ENCODE measurements around the gene PPID.

PPID gene

GRCh38 chr4:158682066-158682465 lies 41.1 kb downstream of the PPID start:
- no peak for TF ChIP-seq CTCF (IDR thresholded peaks at IDR 0.05; ENCODE audit: control extremely low read depth, extremely low read depth, low read depth, missing control alignments)
- POLR2A ChIA-PET: no interaction called here
- DNase-seq (ENCODE audit: extremely low spot score): no peak
- CTCF ChIA-PET: interaction anchor here (0.7 kb wide), 1 partner anchor 10 kb away, joined by 3 read pairs; no protein-coding TSS in a partner anchor

- ChIA-PET POLR2A (no interaction called here), CTCF (interaction anchor here (1.1 kb wide), 1 partner anchor 34 kb away, joined by 4 read pairs; no protein-coding TSS in a partner anchor)
- DNase-seq (ENCODE audit: extremely low spot score): no peak
- no peak for TF ChIP-seq CTCF (IDR thresholded peaks at IDR 0.05; ENCODE audit: control extremely low read depth, extremely low read depth, low read depth, missing control alignments)
These were observed 41.6 kb downstream of the PPID start for GRCh38 chr4:158681629-158682028.

GRCh38 chr4:158678767-158679166 lies 44.4 kb downstream of the PPID start:
- CTCF ChIA-PET: no interaction called here
- DNase-seq (ENCODE audit: extremely low spot score): no peak
- POLR2A ChIA-PET: no interaction called here
- TF ChIP-seq CTCF (IDR thresholded peaks at IDR 0.05; ENCODE audit: control extremely low read depth, extremely low read depth, low read depth, missing control alignments): no peak

GRCh38 chr4:158676076-158676475 lies 47.1 kb downstream of the PPID start:
- POLR2A ChIA-PET: no interaction called here
- TF ChIP-seq CTCF (IDR thresholded peaks at IDR 0.05; ENCODE audit: control extremely low read depth, extremely low read depth, low read depth, missing control alignments): no peak
- no peak for DNase-seq (ENCODE audit: extremely low spot score)
- CTCF ChIA-PET: no interaction called here

- TF ChIP-seq CTCF (IDR thresholded peaks at IDR 0.05; ENCODE audit: control extremely low read depth, extremely low read depth, low read depth, missing control alignments): no peak
- CTCF ChIA-PET: interaction anchor here (0.7 to 0.8 kb wide), 2 partner anchors 28 to 55 kb away, joined by 3 read pairs; no protein-coding TSS in a partner anchor
These were observed 49.6 kb downstream of the PPID start for GRCh38 chr4:158673633-158674032.

GRCh38 chr4:158671915-158672806 lies 51.0 kb downstream of the PPID start, which contains the start of gene ETFDH:
TSS of gene ETFDH (plus strand) at chr4:158672296. CDS start at chr4:158672457, 161 bp downstream.
- POLR2A ChIA-PET: no interaction called here

More at GRCh38 chr4:158673633-158674032, 49.6 kb downstream of the PPID start:
- POLR2A ChIA-PET: no interaction called here
- no peak for DNase-seq (ENCODE audit: extremely low spot score)

More at GRCh38 chr4:158671915-158672806, 51.0 kb downstream of the PPID start, which contains the start of gene ETFDH:
- DNase-seq (ENCODE audit: extremely low spot score): peak; percentile 96
- CTCF ChIA-PET: no interaction called here
- TF ChIP-seq CTCF (IDR thresholded peaks at IDR 0.05; ENCODE audit: control extremely low read depth, extremely low read depth, low read depth, missing control alignments): peak; percentile 83
